GM12801 (cell line): ENCODE data around the gene LSM10.

Experiments
- CTCF ChIP-seq: IDR thresholded peaks from one replicate; pipeline ENCODE4 v1.5.1; 2011; ENCODE audit warnings: control low read depth; ENCODE audit not compliant: insufficient read length; ENCODE audit errors: extremely low read depth

The LSM10 gene

GRCh38 chr1:36349241-36349671, 48.5 kb downstream of the LSM10 start:
- no peak for TF ChIP-seq CTCF

- no peak for TF ChIP-seq CTCF
These were observed 50.9 kb downstream of the LSM10 start for GRCh38 chr1:36346741-36347370.

GRCh38 chr1:36345353-36345752, 52.4 kb downstream of the LSM10 start:
- TF ChIP-seq CTCF, result no peak

GRCh38 chr1:36344395-36344680, 53.4 kb downstream of the LSM10 start:
- TF ChIP-seq CTCF, result no peak

- no peak for TF ChIP-seq CTCF
These were observed 53.9 kb downstream of the LSM10 start for GRCh38 chr1:36343651-36344394.
